ENCODE measurements around the gene RTL9.
"Not testable (repeated sequence)": the region's sequence is repeated elsewhere in the genome, so short reads cannot be mapped to it uniquely, and the experiment has no call there.

RTL9 gene

GRCh38 chrX:110358548-110358947 is at the start of gene RTL9:
RTL9 (plus strand) TSS chrX:110358848; CDS start chrX:110450618, 91,770 bp downstream.
- DNase-seq, result no peak

GRCh38 chrX:110310000-110310790 is 48.5 kb upstream of the RTL9 start:
- no peak for DNase-seq

- DNase-seq, result no peak
Observed at GRCh38 chrX:110310896-110311295, 47.8 kb upstream of the RTL9 start.

- DNase-seq, result no peak
Observed at GRCh38 chrX:110311437-110312230, 47.0 kb upstream of the RTL9 start.

- no peak for DNase-seq
Observed at GRCh38 chrX:110315551-110315950, 43.1 kb upstream of the RTL9 start.

- DNase-seq, result no peak
Observed at GRCh38 chrX:110316351-110317060, 42.1 kb upstream of the RTL9 start.

- DNase-seq, result peak; percentile 11
Observed at GRCh38 chrX:110317061-110317819, 41.4 kb upstream of the RTL9 start.

GRCh38 chrX:110317820-110318663 is 40.6 kb upstream of the RTL9 start, which contains the start of gene AMMECR1:
AMMECR1 (minus strand) TSS chrX:110318085; CDS start chrX:110318071, 14 bp downstream.
- peak; percentile 66 for DNase-seq

GRCh38 chrX:110318664-110318968 is 40.0 kb upstream of the RTL9 start:
- DNase-seq, result no peak

- no peak for DNase-seq
Observed at GRCh38 chrX:110320381-110320987, 38.2 kb upstream of the RTL9 start.

GRCh38 chrX:110321081-110321480 is 37.6 kb upstream of the RTL9 start:
- no peak for DNase-seq

GRCh38 chrX:110321670-110322069 is 37.0 kb upstream of the RTL9 start:
- DNase-seq, result no peak

GRCh38 chrX:110322603-110323002 is 36.0 kb upstream of the RTL9 start:
- no peak for DNase-seq

- DNase-seq, result no peak
Observed at GRCh38 chrX:110326712-110327111, 31.9 kb upstream of the RTL9 start.

- no peak for DNase-seq
Observed at GRCh38 chrX:110327336-110327735, 31.3 kb upstream of the RTL9 start.

GRCh38 chrX:110328613-110329012 is 30.0 kb upstream of the RTL9 start:
- not testable (repeated sequence) for DNase-seq

GRCh38 chrX:110331444-110332030 is 27.1 kb upstream of the RTL9 start:
- DNase-seq, result no peak

GRCh38 chrX:110333458-110333857 is 25.2 kb upstream of the RTL9 start:
- not testable (repeated sequence) for DNase-seq

- no peak for DNase-seq
Observed at GRCh38 chrX:110338935-110339334, 19.7 kb upstream of the RTL9 start.

- no peak for DNase-seq
Observed at GRCh38 chrX:110341189-110342035, 17.2 kb upstream of the RTL9 start.
